ENCODE measurements around the gene NAP1L4.

Gene NAP1L4

DNA sequence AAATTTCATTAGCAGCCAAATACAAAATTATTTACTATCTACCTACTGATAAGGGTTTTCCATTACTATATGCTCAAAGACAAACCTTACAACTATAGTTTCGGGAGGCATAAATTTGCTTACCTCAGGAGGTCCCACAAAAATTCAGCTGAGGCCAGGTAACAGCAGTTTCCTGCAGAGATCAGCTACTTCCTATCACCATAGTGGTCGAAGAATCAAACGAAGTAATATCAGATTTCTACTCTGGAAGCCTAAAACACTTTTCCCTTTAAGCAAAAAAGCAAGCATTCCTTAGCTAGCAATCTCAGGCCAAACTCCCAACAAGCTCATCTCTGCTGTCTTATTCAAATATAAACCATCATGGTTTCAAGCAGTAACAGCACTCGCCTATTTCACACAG is 3.1 kb downstream of the NAP1L4 start:
- no peak for DNase-seq (ENCODE audit: low read depth)
- TF ChIP-seq, protein P1, sequence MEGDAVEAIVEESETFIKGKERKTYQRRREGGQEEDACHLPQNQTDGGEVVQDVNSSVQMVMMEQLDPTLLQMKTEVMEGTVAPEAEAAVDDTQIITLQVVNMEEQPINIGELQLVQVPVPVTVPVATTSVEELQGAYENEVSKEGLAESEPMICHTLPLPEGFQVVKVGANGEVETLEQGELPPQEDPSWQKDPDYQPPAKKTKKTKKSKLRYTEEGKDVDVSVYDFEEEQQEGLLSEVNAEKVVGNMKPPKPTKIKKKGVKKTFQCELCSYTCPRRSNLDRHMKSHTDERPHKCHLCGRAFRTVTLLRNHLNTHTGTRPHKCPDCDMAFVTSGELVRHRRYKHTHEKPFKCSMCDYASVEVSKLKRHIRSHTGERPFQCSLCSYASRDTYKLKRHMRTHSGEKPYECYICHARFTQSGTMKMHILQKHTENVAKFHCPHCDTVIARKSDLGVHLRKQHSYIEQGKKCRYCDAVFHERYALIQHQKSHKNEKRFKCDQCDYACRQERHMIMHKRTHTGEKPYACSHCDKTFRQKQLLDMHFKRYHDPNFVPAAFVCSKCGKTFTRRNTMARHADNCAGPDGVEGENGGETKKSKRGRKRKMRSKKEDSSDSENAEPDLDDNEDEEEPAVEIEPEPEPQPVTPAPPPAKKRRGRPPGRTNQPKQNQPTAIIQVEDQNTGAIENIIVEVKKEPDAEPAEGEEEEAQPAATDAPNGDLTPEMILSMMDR (conservative IDR thresholded peaks at IDR 0.05; ENCODE audit: control insufficient read depth, insufficient read depth, low read depth, low read length) = no peak
- H3K4me3 ChIP-seq (ENCODE audit: control insufficient read depth, low read depth, low read length) = peak overlapping the region; percentile 18

DNA sequence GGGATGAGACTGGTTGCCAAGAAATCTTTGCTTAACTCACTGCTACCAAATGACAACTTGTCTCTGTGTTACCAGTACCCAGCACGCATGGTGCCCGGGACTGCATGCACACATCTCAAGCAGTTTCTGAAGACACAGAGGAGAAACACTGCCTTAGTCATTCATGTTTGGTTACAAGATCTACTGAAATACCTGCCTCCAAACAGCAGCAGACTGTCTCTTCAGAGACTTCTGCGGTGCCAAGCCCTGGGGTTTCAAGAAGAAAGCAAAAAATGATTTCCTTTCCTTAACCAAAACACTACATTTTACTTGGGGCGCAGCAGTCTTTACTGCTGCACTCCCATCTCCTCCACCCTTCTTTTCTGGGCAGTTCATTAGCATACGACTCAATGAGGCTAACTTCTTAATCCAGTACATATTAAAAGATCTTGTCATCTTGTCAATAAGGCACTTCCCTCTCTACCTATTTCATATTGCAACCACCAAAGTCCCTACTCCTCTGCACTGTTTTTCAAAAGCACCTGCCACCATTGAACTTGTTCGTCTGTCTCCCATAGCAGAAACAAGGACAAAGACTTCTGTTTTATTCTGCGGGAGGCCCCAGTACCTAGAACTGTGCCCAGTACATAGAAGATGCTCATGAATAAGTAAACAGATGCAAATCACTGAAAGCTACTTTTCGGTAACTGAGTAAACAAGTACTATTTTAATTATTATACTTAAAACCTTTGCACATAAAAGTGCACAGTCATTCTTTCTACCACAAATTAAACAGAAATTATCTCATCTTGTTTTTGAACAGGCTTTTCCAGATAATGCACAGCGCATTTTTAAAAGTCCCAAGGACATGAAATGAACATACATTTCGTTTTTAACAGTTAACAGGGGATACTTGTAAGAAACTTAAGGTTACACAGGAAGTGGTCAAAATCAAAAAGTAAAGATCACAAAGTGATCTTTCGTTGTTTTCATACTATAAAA is 4.0 kb downstream of the NAP1L4 start:
- DNase-seq (ENCODE audit: low read depth) = no peak
- no peak overlapping the region for H3K4me3 ChIP-seq (ENCODE audit: control insufficient read depth, low read depth, low read length)
- TF ChIP-seq, protein P1 (conservative IDR thresholded peaks at IDR 0.05; ENCODE audit: control insufficient read depth, insufficient read depth, low read depth, low read length) = no peak

DNA sequence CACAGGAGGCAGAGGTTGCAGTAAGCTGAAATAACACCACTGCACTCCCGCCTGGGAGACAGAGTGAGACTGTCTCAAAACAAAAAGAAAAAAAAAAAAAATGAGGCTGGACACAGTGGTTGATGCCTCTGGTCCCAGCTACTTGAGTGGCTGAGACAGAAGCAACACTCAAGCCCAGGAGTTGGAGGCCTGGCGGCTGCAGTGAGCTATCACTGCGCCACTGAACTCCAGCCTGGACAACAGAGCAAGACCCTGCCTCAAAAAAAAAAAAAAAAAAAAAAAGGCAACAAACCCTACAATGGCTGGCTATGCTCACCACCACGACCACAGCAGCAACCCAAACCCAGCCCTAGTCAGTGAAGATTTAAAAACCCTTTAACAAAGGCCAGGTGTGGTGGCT is 8.2 kb downstream of the NAP1L4 start:
- H3K4me3 ChIP-seq (ENCODE audit: control insufficient read depth, low read depth, low read length) = no peak overlapping the region
- no peak for DNase-seq (ENCODE audit: low read depth)
- TF ChIP-seq, protein P1 (conservative IDR thresholded peaks at IDR 0.05; ENCODE audit: control insufficient read depth, insufficient read depth, low read depth, low read length) = no peak

DNA sequence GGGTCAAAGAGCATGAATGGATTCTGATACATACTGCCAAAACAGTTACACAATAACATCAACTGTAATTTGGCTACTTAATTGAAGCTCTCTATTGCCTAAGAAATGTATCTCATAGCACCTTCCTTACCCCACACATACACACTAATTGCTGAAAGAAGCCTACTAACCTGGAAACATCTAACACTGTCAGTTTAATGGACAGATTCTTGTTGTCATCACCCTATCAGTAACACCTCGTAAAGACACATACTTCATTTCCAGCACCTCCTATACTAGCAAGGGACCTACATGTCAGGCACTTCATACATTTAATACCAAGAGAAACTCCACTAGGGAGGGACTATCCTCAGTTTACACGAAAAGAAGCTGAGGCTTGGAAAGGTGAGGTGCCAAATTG is 9.9 kb downstream of the NAP1L4 start:
- H3K4me3 ChIP-seq (ENCODE audit: control insufficient read depth, low read depth, low read length) = no peak overlapping the region
- no peak for DNase-seq (ENCODE audit: low read depth)
- TF ChIP-seq, protein P1 (conservative IDR thresholded peaks at IDR 0.05; ENCODE audit: control insufficient read depth, insufficient read depth, low read depth, low read length) = no peak

DNA sequence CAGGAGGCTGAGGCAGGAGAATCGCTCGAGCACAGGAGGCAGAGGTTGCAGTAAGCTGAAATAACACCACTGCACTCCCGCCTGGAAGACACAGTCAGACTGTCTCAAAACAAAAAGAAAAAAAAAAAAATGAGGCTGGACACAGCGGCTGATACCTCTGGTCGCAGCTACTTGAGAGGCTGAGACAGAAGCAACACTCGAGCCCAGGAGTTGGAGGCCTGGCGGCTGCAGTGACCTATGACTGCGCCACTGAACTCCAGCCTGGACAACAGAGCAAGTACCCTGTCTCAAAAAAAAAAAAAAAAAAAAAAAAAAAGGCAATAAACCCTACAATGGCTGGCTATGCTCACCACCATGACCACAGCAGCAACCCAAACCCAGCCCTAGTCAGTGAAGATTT is 11.0 kb downstream of the NAP1L4 start:
- TF ChIP-seq, protein P1 (conservative IDR thresholded peaks at IDR 0.05; ENCODE audit: control insufficient read depth, insufficient read depth, low read depth, low read length) = no peak
- no peak overlapping the region for H3K4me3 ChIP-seq (ENCODE audit: control insufficient read depth, low read depth, low read length)
- DNase-seq (ENCODE audit: low read depth) = no peak

DNA sequence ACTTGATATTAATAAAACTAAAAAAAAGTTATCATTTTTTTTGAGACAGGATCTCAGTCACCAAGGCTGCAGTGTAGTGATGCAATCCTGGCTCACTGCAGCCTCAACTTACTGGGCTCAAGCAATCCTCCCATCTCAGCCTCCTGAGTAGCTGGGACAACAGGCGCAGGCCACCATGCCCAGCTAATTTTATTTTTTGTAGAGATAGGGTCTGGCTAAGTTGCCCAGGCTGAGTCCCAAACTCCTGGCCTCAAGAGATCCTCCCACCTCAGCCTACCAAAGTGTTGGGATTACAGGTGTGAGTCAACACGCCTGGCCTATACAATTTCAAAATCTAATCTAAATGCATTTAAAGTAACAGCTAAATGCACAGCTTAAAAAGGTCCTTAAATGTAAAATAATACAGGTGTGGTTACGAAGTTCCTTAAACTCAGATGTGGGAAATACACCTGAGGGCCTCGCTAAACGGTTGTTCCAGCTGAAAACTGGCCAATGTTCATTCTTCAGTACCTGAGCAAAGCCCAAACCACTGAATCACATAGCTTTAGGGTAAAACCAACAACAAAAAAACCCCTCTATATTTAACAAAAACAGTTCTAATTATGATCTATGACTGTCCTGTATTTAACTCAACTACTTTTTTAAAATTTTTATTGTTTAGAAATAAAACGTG is 11.8 kb downstream of the NAP1L4 start:
- DNase-seq (ENCODE audit: low read depth) = no peak
- TF ChIP-seq, protein P1 (conservative IDR thresholded peaks at IDR 0.05; ENCODE audit: control insufficient read depth, insufficient read depth, low read depth, low read length) = no peak
- no peak overlapping the region for H3K4me3 ChIP-seq (ENCODE audit: control insufficient read depth, low read depth, low read length)

Data from fibroblast of mammary gland (primary cell).